ENCODE data around the gene SIPA1L2. TPM values are rescaled to one million over a fixed set of nuclear protein-coding genes. Genes with fewer than 3 reads are reported as not detected.

Gene SIPA1L2
- total and polyA plus RNA-seq, 2 of the 13 experiments (the other 11 are each of a cell fraction or from before 2014, with no cell fraction given) = 0.03 TPM; not detected in 1

DNA sequence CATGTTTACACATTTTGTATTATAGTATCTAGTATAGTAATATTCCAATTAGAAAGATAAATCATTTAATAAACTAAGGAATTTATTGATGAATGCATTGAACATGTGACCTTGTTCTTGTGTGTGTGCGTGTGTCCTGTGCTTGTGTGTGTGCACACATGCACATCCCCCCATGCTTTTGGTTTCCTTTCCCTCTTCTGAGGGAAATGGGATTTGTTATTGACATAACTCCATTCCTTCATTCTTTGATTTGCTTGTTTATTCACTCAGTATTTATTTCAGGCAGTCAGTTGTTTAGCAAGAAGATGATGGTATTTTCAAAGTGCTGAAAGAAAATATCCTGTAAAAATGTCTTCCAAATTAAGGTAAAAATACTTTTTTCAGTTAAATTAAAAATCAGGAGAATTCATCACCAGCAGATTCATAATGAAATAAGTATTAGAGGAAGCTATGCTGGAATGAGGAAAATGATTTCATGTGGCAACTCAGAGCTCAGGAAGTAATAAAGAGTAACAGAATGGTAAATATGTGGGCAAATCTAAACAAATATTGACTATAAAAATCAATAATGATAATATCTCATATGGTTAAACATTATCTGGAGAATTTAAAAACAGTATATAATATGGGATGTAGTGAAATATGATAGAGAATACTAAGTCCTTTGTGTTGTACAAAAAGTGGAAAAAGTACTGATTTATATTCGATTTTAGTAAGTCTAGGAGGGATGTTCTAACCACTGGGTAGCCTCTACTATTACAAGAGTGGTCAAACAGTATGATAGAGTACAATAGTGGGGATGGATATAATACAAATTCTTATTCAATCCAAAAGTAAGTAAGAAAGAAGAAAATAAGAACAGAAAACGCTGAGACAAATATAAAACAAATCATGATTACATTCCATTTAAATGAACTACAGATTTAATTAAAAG lies 35.2 kb upstream of the SIPA1L2 start:
- H3K4me1 ChIP-seq (ENCODE audit: insufficient read depth, low read length) = no peaks in the 10 kb centered on the region
- POLR2A ChIA-PET = no interaction called here
- 0 out of 5 replicates have a peak, but pooled peaks cover 0 to 1% of the 10 kb centered on the region in 2 experiments for H3K27me3 ChIP-seq (ENCODE audit: control insufficient read depth in 1 of 2, insufficient read depth in 2 of 2, low read length in 2 of 2)
- H3K27ac ChIP-seq (ENCODE audit: extremely low read length, insufficient read depth, low read length) = no peak overlapping the region
- H3K4me2 ChIP-seq (ENCODE audit: low read depth, low read length) = no peak overlapping the region
- DNase-seq (ENCODE audit: low spot score) = no peak
- no peaks in the 10 kb centered on the region for H4K20me1 ChIP-seq (ENCODE audit: insufficient read depth, low read length)
- 3% methylated on average over 3 of the region's 3 CpGs for WGBS (ENCODE audit: low lambda C conversion rate)
- CTCF ChIA-PET (ENCODE audit: low intra/inter-chr PET ratio, low total read pairs) = no interaction called here
- H3K9ac ChIP-seq (ENCODE audit: insufficient read depth, low read depth, low read length) = no peak overlapping the region
- FAIRE-seq = no peak
- H2AFZ ChIP-seq (ENCODE audit: low read length) = no peak overlapping the region
- no peaks in the 10 kb centered on the region for H3K36me3 ChIP-seq (replicated peaks in 1 of 2; ENCODE audit: control insufficient read depth in 1 of 2, insufficient read depth in 2 of 2, low read length in 2 of 2)
- BruUV-seq (replicated peaks) = no TSS peak
- no peak overlapping the region for H3K4me3 ChIP-seq (replicated peaks in 1 of 3; ENCODE audit: insufficient read depth in 1 of 3, low read depth in 2 of 3, low read length in 3 of 3)
- intact Hi-C loops (cut with micrococcal nuclease; ENCODE audit: unreplicated experiment) = no loop called here
- no peaks in the 10 kb centered on the region for H3K79me2 ChIP-seq (ENCODE audit: insufficient read depth, low read length)
- no peak for TF ChIP-seq ADNP (CRISPR knock-in tag; IDR thresholded peaks at IDR 0.05)
- ATAC-seq = no peak
- H3K9me3 ChIP-seq (ENCODE audit: low read length) = no peaks in the 10 kb centered on the region
- in situ Hi-C loops (cut with HindIII; ENCODE audit: extremely low pct_ligation_motif_present, low pct_unique_long_range_greater_than_20kb) = no loop called here

DNA sequence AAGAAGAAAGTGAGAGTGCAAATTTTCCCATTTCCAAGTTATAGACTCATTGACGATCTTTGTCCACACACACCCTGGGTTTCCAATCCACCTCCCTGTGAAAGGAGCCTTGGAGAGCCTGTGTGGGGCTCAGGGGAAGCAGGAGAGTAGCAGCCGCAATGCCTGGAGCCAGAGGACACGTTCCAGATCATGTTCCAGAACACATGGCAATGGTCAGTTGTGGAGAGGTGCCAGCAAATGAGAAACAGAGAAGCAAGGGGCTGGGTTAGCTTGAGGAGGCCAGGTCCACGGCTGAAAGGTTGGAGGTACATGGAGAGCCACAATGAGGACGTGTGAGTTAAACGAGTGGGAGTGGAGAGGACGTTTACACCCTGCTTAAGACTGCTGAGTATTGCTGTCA lies 33.0 kb upstream of the SIPA1L2 start:
- WGBS (ENCODE audit: low lambda C conversion rate) = 2% methylated on average over 7 of the region's 7 CpGs
- no peak for TF ChIP-seq FOSL1 (CRISPR knock-in tag; IDR thresholded peaks at IDR 0.05; ENCODE audit: borderline replicate concordance)
- no peak for TF ChIP-seq TARDBP (CRISPR knock-in tag; IDR thresholded peaks at IDR 0.05)
- no peak for TF ChIP-seq ISL2 (CRISPR knock-in tag; IDR thresholded peaks at IDR 0.05)
- no peak for TF ChIP-seq ZNF260 (CRISPR knock-in tag; IDR thresholded peaks at IDR 0.05; ENCODE audit: borderline replicate concordance, low read depth)
- TF ChIP-seq TGIF2 (CRISPR knock-in tag; IDR thresholded peaks at IDR 0.05) = no peak
- no peak for TF ChIP-seq ZNF496 (CRISPR knock-in tag; IDR thresholded peaks at IDR 0.05; ENCODE audit: insufficient replicate concordance)
- TF ChIP-seq ZBTB20 (CRISPR knock-in tag; IDR thresholded peaks at IDR 0.05; ENCODE audit: borderline replicate concordance, low read depth) = no peak
- TF ChIP-seq RXRB (CRISPR knock-in tag; IDR thresholded peaks at IDR 0.05; ENCODE audit: borderline replicate concordance) = no peak
- TF ChIP-seq ZFP41 (CRISPR knock-in tag; IDR thresholded peaks at IDR 0.05; ENCODE audit: borderline replicate concordance) = no peak

More for the DNA sequence above, 33.0 kb upstream of the SIPA1L2 start:
- ATAC-seq (no peak), DNase-seq (ENCODE audit: low spot score) (no peak), FAIRE-seq (no peak)
- Histone ChIP-seq H3K4me1 (ENCODE audit: insufficient read depth, low read length) (no peaks in the 10 kb centered on the region), H3K4me3 (replicated peaks in 1 of 3; ENCODE audit: insufficient read depth in 1 of 3, low read depth in 2 of 3, low read length in 3 of 3) (no peak overlapping the region), H3K27me3 (ENCODE audit: control insufficient read depth in 1 of 2, insufficient read depth in 2 of 2, low read length in 2 of 2) (no peaks in the 10 kb centered on the region), H3K36me3 (replicated peaks in 1 of 2; ENCODE audit: control insufficient read depth in 1 of 2, insufficient read depth in 2 of 2, low read length in 2 of 2) (no peaks in the 10 kb centered on the region), H2AFZ (ENCODE audit: low read length) (no peak overlapping the region), H3K9ac (ENCODE audit: insufficient read depth, low read depth, low read length) (no peak overlapping the region), H4K20me1 (ENCODE audit: insufficient read depth, low read length) (no peaks in the 10 kb centered on the region), H3K9me3 (ENCODE audit: low read length) (no peaks in the 10 kb centered on the region), H3K4me2 (ENCODE audit: low read depth, low read length) (no peak overlapping the region), H3K27ac (ENCODE audit: extremely low read length, insufficient read depth, low read length) (no peak overlapping the region), H3K79me2 (ENCODE audit: insufficient read depth, low read length) (no peaks in the 10 kb centered on the region)
- POLR2A ChIA-PET = no interaction called here
- in situ Hi-C loops (cut with HindIII; ENCODE audit: extremely low pct_ligation_motif_present, low pct_unique_long_range_greater_than_20kb) (no loop called here), intact Hi-C loops (cut with micrococcal nuclease; ENCODE audit: unreplicated experiment) (no loop called here)
- CTCF ChIA-PET (ENCODE audit: low intra/inter-chr PET ratio, low total read pairs) = no interaction called here
- BruUV-seq (replicated peaks) = no TSS peak
